NCI-H2227 treated with DMSO at 0.1 percent for 48 hours (cell line): ENCODE measurements around the gene XPO1.
"Not testable (repeated sequence)": the region's sequence is repeated elsewhere in the genome, so short reads cannot be mapped to it uniquely, and the experiment has no call there.

Source experiments
- DNase-seq: peaks from one replicate; lab custom pipeline; 2025; lab: John Stamatoyannopoulos, UW

The XPO1 gene

DNA sequence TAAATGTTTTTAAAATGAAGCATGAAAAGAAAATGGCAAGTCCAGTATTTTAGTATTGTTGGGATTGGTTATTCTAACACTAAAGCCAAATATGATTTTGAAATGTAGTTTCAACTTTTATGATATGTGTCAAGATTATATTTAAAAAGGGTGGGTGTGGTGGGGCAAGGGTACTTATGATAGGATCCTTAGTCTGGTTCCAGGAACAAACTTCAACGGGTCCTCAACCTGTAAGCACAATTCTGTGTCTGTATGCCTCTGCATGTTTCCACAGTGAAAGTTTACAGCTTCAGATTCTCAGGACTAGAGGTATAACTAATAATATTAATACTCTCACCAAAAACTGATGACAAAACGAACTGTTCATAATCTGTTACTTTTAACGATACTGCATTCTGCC lies 73.1 kb downstream of the XPO1 start:
- DNase-seq, result no peak

DNA sequence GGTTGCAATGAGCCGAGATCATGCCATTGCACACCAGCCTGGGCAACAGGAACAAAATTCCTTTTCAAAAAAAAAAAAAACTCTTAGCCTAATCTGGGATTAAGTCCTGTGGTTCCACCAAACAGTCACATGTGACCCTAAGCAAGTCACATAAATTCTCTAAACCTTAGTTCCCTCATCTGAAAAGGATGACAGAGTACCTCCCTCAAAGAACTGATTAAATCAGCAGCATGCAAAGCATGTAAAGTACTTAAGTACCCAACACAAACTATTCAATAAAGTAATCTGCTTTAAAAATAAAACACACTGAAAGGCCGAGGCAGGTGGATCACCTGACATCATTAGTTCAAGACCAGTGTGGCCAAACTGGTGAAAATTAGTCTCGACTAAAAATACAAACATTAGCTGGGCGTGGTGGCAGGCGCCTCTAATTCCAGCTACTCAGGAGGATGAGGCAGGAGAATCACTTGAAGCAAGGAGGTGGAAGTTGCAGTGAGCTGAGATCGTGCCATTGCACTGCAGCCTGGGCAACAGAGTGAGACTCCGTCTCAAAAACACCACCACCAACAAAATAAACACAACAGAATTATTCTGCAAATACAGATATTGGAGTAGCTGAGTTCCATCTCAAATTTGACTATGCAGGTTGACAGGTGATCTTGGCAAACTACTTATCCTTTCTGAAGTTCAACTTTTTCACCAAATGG lies 74.2 kb downstream of the XPO1 start:
- DNase-seq, result no peak

DNA sequence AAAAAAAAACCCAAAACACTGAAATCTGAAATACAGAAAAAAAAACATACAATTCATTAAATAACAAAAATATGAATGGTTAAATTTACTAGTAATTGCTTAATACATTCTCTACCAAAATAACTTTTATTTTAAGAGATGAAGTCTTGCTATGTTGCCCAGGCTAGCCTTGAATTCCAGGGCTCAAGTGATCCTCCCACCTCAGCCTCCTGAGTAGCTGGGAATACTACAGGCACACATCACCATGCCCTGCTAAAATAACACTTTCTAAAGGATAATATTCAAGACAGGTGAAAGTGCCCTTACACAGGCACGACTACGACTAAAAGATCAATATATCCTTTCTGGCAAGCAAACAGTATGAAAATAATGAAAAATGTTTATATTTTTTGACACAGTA lies 76.8 kb downstream of the XPO1 start:
- DNase-seq, result no peak

DNA sequence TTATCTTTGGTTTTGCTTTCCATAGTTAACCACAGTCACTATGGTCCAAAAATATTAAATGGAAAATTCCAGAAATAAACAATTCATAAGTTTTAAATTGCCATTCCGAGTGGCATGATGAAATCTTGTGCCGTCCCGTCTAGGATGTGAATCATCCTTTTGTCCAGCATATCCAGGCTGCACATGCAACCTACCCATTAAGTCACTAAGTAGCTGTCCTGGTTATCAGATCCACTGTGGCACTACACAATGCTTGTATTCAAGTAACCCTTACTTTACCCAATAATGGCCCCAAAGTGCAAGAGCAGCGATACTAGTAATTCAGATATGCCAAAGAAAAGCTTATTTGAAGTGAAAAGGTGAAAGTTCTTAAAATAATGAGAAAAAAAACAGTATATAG lies 78.0 kb downstream of the XPO1 start:
- DNase-seq, result no peak

DNA sequence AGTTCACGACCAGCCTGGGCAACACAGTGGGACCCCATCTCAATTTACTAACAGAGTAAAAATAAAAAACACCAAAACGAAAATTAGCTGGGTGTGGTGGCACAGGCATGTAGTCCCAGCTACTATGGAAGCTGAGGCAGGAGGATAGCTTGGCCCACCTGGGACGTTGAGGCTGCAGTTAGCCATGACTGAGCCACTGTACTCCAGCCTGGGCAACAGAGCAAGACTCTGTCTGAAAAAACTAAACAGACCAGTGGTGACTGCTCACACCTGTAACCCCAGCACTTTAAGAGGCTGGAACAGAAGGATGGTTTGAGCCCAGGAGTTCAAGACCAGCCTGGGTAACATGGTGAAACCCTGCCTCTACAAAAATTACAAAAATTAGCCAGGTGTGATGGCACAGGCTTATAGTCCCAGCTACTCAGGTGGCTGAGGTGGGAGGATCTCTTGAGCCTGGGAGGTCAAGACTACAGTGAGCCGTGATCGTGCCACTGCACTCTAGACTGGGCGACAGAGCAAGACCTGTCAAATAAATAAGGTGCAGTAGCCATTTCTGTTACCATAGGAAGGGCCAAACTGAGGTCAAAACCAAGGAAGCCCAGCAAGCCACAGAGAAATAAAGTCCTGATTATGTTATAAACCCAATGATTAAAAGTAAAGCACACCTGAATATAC lies 81.3 kb downstream of the XPO1 start:
- DNase-seq, result no peak

DNA sequence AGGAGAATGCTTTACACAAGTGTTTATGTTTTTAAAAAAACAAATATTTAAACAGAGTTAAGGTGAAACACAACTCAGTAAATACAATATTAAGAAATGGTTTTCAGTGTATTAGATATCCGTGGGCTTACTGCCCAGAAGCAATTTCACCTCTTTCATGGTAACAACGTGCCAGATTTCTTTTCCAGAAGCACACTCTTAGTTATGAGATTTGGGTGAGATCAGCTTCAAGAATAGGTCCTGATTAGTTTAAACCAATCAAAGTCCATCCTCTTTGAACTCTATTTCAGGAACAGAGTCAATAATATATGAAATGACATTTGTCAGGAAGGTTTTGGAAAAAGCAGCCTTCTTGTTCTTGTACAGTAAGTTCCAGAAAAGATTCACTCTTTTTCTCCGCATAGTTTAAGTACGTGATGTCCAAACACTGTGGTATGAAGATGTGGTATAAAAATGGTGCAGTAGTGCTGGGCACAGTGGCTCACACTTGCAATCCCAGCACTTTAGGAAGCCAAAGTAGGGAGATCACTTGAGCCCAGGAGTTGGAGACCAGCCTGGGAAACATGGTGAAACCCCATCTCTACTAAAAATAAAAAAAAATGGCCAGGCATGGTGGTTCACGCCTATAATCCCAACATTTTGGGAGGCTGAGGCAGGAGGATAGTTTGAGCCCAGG lies 81.9 kb downstream of the XPO1 start:
- DNase-seq, result no peak

DNA sequence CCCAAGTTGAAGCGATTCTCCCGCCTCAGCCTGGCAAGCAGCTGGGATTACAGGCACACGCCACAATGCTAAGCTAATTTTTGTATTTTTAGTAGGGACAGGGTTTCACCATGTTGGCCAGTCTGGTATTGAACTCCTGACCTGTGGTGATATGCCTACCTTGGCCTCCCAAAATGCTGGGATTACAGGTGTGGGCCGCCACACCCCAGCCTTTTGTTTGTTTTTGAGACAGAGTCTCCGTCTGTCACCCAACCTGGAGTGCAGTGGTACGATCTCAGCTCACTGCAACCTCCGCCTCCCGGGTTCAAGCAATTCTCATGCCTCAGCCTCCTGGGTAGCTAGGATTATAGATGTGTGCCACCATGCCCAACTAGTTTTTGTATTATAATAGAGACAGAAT lies 83.2 kb downstream of the XPO1 start:
- DNase-seq, result not testable (repeated sequence)

DNA sequence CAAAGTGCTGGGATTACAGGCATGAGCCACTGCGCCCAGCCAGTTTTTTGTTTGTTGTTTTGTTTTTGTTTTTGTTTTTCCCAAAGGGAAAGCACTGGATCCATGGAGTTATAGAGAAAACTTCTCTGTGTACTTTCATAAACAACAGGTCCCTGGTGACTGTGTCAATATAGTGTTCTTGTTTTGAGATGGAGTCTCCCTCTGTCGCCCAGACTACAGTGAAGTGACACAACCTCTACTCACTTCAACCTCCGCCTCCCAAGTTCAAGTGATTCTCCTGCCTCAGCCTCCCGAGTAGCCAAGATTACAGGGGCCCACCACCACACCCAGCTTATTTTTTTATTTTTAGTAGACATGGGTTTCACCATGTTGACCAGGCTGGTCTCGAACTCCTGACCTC lies 83.8 kb downstream of the XPO1 start:
- DNase-seq, result no peak

DNA sequence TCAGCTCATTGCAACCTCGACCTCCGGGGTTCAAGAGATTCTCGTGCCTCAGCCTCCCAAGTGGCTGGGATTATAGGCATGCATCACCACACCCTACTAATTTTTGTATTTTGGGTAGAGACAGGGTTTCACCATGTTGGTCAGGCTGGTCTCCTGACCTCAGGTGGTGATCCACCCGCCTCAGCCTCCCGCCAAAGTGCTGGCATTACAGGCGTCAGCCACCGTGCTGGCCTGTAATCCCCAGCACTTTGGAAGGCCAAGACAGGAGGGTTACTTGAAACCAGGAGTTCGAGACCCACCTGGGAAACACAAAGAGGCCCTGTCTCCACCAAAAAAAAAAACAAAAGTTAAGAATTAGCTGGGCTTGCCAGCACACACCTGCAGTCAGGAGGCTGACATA lies 85.8 kb downstream of the XPO1 start:
- no peak for DNase-seq

DNA sequence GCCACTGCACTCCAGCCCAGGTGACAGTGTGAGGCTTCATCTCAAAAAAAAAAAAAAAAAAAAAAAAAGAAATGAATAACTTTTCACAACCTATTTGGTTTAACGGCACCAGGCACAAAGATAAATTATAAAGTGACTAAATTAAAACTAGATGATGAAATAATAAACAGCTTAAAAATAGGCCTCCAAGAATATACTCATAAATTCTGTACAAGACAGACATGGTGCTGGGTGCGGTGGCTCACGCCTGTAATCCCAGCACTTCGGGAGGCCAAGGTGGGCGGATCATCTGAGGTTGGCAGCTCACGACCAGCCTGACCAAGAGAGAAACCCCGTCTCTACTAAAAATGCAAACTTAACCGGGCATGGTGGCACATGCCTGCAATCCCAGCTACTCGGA lies 87.0 kb downstream of the XPO1 start:
- DNase-seq, result no peak

DNA sequence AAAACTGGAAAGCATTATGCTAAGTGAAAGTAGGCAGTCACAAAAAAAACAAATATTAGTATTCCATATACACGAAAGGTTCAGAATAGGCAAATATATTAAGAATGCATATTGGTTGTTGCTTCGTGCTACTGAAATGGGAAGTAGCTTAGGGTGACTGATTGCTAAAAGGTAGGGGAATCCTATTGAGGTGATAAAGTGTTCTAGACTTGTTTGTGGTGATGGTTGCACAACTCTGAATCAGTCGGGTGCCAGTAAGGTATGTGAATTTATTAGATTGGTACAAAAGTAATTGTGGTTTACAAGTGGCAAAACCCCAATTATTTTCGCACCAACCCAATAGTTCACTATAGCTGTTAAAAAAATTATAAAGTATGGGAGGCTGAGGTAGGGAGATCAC lies 88.0 kb downstream of the XPO1 start:
- no peak for DNase-seq

DNA sequence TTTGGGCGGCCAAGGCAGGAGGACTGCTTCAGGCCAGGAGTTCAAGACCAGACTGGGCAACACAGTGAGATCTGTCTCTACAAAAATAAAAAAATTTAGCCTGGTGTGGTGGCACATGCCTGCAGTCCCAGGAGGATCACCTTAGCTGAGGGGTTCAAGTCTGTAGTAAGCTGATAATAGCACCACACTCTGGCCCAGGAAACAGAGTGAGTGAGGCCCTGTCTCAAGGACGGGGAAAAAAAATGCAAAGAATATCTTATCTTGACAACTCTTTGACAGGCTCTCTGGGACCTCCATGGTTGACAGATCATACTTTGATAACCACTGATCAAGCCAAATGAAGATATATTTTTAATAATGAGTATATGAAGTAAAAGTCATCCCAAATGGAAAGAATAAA lies 89.9 kb downstream of the XPO1 start:
- no peak for DNase-seq

DNA sequence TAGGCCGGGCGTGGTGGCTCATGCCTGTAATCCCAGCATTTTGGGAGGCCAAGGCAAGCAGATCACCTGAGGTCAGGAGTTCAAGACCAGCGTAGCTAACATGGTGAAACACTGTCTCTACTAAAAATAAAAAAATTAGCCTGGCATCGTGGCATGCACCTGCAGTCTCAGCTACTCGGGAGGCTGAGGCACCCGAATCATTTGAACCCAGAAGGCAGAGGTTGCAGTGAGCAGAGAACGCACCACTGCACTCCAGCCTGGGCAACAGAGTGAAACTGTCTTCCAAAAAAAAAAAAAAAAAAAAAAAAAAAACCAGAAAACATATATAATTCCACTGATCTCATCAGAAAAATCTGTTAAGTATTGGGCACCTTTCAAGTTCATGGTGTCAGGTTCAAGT lies 91.2 kb downstream of the XPO1 start:
- not testable (repeated sequence) for DNase-seq

DNA sequence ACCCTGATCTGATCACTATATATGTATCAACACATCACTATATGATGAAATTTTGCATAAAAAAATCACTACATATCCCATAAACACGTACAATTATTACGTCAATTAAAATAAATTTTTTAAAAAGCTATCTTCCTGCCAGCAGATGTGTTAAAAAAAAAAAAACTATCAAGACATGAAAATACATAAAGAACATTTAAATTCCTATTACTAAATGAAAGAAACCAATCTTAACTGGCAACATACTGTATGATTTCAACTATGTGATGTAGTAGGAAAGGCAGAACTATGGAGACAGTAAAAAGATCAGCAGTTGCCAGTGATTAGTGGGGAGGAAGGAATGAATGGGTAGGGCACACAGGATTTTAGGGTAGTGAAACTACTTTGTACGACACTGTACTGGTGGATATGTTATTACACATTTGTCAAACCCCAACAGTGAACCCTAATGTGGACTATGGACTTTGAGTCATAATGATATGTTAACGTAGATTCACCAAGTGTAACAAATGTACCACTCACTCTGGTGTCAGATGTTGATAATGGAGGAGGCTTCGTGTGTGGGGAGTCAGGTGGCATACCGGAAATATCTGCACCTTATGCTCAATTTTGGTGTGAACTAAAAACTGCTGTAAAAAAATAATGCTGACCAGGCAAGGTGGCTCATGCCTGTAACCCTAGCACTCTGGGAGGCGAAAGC lies 94.7 kb downstream of the XPO1 start:
- no peak for DNase-seq

DNA sequence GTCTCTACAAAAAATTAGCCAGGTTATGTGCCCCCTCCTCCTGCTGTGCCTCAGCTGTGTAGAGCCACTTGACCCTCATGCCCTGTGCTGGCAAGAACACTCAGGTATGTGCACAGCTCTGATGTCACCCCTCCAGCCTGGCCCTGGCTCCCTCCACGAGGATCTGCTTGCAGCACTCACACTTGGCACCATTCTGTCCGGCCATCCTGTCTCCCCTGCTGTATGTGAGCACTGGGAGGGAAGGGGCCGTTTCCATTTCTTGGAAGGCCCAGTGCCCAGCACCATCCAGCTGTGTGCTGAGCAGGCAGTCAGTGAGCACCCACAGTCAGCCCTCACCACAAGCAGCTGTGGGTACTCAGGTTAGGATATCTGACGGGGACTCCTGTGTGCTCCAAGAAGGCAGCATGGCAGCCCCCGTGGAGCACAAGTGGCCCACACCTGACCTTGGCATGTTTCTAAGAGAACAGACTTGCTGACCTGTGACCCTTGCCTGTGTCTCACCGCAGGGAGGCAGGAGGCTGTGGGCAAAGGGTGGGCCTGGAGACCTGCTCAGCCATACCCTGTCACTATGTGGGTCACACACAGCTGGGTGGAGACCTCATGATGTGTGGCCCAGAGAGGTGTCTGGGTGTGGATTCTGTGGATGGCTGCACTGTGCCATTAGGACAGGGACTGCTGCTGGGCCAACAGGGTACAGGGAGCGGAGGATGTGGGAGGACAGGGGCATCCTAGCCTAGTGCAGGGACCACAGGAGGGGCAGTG lies 98.7 kb downstream of the XPO1 start:
- no peak for DNase-seq

DNA sequence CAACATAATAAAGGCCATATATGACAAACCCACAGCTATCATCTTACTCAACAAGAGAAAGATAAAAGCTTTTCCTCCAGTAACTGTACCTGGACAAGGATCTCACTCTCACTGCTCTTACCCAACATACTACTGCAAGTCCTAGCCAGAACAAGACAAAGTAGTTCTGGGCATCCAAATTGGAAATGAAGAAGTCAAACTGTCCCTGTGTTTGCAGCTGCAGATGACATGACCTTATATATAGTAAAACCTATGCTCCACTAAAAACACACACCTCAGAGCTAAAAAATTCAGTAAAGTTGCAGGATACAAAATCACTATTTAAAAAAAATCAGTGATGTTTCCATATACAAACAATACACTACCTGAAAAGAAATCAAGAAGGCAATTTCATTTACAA lies 99.5 kb downstream of the XPO1 start:
- DNase-seq, result no peak

DNA sequence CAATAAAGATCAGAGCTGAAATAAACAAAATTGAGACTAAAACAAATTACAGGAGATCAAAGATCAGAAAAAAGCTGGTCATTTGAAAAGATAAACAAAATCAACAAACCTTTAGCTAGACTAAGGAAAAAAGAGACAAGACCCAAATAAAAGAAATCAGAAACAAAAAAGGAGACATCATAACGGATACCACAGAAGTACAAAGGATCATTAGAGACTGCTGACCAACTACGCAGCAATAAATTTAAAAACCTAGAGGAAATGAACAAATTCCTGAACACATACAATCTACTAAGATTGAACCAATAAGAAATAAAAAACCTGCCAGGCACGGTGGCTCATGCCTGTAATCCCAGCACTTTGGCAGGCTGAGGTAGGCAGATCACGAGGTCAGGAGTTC lies 101.0 kb downstream of the XPO1 start:
- no peak for DNase-seq

DNA sequence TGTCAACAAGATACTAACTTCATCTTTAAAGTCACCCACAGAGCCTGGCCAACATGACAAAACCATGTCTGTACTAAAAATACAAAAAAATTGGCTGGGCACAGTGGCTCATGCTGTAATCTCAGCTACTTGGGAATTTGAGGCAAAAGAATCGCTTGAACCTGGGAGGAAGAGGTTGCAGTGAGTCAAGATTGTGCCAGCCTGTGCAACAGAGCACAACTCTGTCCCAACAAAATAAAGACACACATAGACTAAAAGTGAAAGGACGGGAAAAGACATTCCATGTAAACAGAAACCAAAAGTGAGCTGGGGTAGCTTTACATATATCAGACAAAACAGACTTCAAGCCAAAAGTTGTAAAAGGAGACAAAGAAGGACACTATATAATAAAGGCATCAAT lies 102.1 kb downstream of the XPO1 start:
- no peak for DNase-seq

DNA sequence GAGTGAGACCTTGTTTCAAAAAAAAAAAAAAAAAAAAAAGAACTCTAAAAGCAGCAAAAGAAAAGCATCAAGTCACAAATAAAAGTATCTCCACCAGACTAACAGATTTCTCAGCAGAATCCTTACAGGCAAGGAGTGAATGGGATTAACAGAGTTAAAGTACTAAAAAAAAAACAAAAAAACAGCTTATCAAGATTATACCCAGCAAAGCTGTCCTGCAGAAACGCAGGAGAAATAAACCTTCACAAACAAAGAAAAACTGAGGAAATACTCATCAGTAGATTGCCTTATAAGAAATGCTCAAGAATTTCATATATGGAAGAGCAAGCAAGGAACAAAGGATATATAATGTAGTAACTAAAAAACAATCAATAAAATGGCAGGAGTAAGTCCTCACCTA lies 102.9 kb downstream of the XPO1 start:
- DNase-seq, result no peak

DNA sequence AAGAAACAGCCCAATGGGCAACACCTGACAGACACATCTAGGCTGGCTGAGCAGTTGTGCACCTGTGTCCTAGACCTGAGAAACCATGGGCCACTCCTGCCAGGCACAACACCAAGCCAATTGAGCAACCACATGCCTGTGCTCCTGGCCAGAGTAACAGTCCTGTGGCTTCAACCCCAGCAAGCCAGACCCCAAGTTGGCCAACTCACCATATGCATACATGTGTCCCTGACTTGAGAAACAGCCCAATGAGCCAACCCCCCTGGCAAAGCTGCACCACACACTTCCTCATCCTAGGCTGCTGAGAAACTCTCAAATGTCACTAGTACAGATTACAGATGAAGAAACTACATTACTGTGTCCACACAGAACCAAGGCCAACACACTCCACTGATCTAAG lies 103.8 kb downstream of the XPO1 start:
- DNase-seq, result no peak

DNA sequence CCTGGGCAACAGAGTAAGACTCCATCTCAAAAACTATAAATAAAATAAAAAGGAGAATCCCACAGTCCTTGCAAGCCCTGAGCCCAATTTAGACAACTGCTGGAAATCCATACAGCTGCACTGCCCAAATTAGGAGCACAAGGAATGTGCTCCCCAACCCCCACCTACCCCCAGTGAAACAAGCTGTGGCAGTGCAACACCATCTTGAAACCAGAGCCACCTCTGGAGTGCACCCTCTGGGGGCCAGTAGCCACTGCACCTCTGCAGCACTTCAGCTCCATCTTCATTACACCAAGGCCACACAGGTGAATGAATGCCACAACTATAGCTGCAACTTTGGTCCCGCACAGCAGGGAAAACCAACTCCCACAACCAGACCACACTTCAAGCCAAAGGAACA lies 104.5 kb downstream of the XPO1 start:
- no peak for DNase-seq

DNA sequence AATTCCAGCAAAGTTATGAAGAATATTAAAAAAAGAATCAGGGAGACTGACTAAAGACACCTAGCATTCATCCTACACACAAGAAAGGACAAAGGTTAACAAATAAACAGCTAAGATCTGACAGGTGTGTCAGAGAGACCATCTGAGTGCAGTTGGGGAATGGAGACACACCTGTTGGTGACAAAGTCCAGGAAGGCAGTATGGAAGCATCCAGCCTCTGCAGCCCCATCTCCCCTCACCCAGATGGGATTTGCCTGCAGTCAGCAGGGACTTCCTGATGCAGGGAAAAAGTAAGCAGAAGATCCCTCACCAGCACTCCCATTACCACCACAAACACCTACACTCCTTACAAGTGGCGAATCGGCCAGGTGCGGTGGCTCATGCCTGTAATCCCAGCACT lies 105.2 kb downstream of the XPO1 start:
- DNase-seq, result no peak
